ENCODE results near the gene PKNOX2. TPM values are rescaled to one million over a fixed set of nuclear protein-coding genes. Genes with fewer than 3 reads are reported as not detected.
A peak's percentile ranks its signal among the peaks of the same experiment; 100 is the strongest.

The PKNOX2 gene
- total RNA-seq, 1 experiment from 2014 or later = 3.7 TPM

GRCh38 chr11:125401235-125401634 lies 236.7 kb downstream of the PKNOX2 start:
- ATAC-seq = peak; percentile 11
- ChIA-PET CTCF (interaction anchor here (1.0 to 10.4 kb wide), 6 partner anchors 20 to 310 kb away, joined by 3 to 96 read pairs (median 4); no protein-coding TSS in a partner anchor), POLR2A (no interaction called here)
- H3K27ac Mint-ChIP-seq = peak overlapping the region; percentile 22; the same call in 1 of the 2 replicates
- TF ChIP-seq IRF2 (CRISPR knock-in tag; IDR thresholded peaks at IDR 0.05; ENCODE audit: borderline replicate concordance, low read depth) (no peak), ZBTB43 (CRISPR knock-in tag; IDR thresholded peaks at IDR 0.05) (no peak), KAT7 (CRISPR knock-in tag; IDR thresholded peaks at IDR 0.05; ENCODE audit: borderline replicate concordance) (no peak), MAX (CRISPR knock-in tag; IDR thresholded peaks at IDR 0.05) (0 out of 2 replicates have a peak, but pooled peaks have one; percentile 14), NFE2L1 (CRISPR knock-in tag; IDR thresholded peaks at IDR 0.05) (no peak), ZNF671 (CRISPR knock-in tag; IDR thresholded peaks at IDR 0.05) (no peak), CBFB (CRISPR knock-in tag; IDR thresholded peaks at IDR 0.05; ENCODE audit: low read depth) (no peak)
- TF ChIP-seq, protein P1, sequence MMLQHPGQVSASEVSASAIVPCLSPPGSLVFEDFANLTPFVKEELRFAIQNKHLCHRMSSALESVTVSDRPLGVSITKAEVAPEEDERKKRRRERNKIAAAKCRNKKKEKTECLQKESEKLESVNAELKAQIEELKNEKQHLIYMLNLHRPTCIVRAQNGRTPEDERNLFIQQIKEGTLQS (CRISPR knock-in tag; conservative IDR thresholded peaks at IDR 0.05) = no peak
- H3K9me3 Mint-ChIP-seq = no peaks in the 10 kb centered on the region
- peaks cover 17% of the 10 kb centered on the region for H3K27me3 Mint-ChIP-seq (ENCODE audit: low read depth)
- no peaks in the 10 kb centered on the region for H3K36me3 Mint-ChIP-seq
- peaks cover 62% of the 10 kb centered on the region for H3K4me1 Mint-ChIP-seq
- DNase-seq (ENCODE audit: low spot score) = no peak
- no peak overlapping the region for H3K4me3 Mint-ChIP-seq

DNA sequence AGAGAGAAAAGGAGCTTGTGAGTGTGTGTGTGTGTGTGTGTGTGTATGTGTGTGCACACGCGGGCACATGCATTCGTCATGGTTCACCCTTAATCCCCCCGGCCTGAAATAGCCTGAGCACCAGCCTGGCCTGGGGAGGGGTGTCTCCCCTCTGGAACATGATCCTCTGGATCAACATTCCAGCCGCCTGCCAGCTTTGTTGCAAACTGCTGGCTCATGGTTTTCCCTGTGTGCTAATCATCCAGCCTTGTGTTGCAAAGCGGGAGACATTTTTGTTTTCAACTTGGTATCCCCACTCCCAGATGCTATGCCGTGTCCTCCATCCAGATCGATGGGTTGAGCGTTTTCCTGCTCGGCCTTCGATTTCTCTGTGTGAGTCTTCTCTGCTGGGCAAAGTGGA lies 237.2 kb downstream of the PKNOX2 start:
- 0 out of 2 replicates have a peak overlapping the region, but pooled peaks have one; percentile 6 for H3K27ac Mint-ChIP-seq
- H3K4me3 Mint-ChIP-seq = no peak overlapping the region
- TF ChIP-seq ZNF263 (CRISPR knock-in tag; IDR thresholded peaks at IDR 0.05; ENCODE audit: low read depth) (no peak), ZNF281 (CRISPR knock-in tag; IDR thresholded peaks at IDR 0.05) (no peak), PRDM15 (CRISPR knock-in tag; IDR thresholded peaks at IDR 0.05) (no peak), KAT7 (CRISPR knock-in tag; IDR thresholded peaks at IDR 0.05; ENCODE audit: borderline replicate concordance) (no peak), ZNF121 (CRISPR knock-in tag; IDR thresholded peaks at IDR 0.05) (no peak), ERG (CRISPR knock-in tag; IDR thresholded peaks at IDR 0.05) (no peak), ZNF232 (CRISPR knock-in tag; IDR thresholded peaks at IDR 0.05) (no peak), IRF2 (CRISPR knock-in tag; IDR thresholded peaks at IDR 0.05; ENCODE audit: borderline replicate concordance, low read depth) (no peak), ZBTB43 (CRISPR knock-in tag; IDR thresholded peaks at IDR 0.05) (0 out of 2 replicates have a peak, but pooled peaks have one; percentile 23), NFYB (CRISPR knock-in tag; conservative IDR thresholded peaks at IDR 0.05; ENCODE audit: low read depth) (no peak), NR2C2 (CRISPR knock-in tag; IDR thresholded peaks at IDR 0.05) (no peak), NFE2L1 (CRISPR knock-in tag; IDR thresholded peaks at IDR 0.05) (peak; percentile 85), EMX1 (CRISPR knock-in tag; IDR thresholded peaks at IDR 0.05) (0 out of 2 replicates have a peak, but pooled peaks have one; percentile 21)
- TF ChIP-seq, protein P2, sequence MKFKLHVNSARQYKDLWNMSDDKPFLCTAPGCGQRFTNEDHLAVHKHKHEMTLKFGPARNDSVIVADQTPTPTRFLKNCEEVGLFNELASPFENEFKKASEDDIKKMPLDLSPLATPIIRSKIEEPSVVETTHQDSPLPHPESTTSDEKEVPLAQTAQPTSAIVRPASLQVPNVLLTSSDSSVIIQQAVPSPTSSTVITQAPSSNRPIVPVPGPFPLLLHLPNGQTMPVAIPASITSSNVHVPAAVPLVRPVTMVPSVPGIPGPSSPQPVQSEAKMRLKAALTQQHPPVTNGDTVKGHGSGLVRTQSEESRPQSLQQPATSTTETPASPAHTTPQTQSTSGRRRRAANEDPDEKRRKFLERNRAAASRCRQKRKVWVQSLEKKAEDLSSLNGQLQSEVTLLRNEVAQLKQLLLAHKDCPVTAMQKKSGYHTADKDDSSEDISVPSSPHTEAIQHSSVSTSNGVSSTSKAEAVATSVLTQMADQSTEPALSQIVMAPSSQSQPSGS (CRISPR knock-in tag; IDR thresholded peaks at IDR 0.05; ENCODE audit: borderline replicate concordance, low read depth) = no peak
- TF ChIP-seq, protein P3, sequence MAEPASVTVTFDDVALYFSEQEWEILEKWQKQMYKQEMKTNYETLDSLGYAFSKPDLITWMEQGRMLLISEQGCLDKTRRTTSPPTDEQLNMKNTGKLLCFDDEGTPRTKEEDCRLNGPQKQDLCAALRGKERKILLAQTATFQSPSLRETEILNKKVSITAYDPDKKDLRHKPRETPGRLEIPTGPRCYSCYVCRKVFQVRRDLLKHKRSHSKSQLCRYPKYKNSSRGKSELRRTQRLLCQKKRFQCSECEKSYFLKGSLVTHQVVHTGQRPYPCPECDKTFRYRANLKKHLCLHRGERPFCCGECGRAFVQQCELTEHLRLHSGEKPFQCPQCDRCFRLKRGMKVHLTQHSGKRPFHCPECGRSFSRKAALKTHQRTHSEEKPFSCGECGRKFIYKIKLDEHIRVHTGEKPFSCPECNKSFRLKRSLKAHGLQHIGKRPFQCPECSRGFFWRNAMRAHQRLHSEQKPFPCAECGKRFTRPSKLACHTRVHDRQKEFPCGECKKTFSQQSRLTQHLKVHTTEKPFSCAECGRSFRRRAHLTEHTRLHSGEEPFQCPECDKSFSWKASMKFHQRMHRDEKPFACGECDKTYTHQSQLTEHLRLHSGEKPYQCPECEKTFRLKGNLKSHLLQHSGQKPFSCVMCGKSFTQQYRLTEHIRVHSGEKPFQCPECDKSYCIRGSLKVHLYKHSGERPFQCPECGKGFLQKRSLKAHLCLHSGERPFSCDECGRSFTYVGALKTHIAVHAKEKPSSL (CRISPR knock-in tag; conservative IDR thresholded peaks at IDR 0.05) = no peak

More for the DNA sequence above, 237.2 kb downstream of the PKNOX2 start:
- no peaks in the 10 kb centered on the region for H3K9me3 Mint-ChIP-seq
- DNase-seq (ENCODE audit: low spot score) (peak; percentile 53), ATAC-seq (peak; percentile 33)
- peaks cover 20% of the 10 kb centered on the region for H3K27me3 Mint-ChIP-seq (ENCODE audit: low read depth)
- ChIA-PET POLR2A (no interaction called here), CTCF (interaction anchor here (0.6 to 10.4 kb wide), 9 partner anchors 20 to 311 kb away, joined by 3 to 96 read pairs (median 4); no protein-coding TSS in a partner anchor)
- peaks cover 62% of the 10 kb centered on the region for H3K4me1 Mint-ChIP-seq
- H3K36me3 Mint-ChIP-seq = no peaks in the 10 kb centered on the region

Measured in WTC11 (cell line).